CD4-positive, alpha-beta T cell (primary cell): Measurements from ENCODE around the gene TTLL12. TPM values are rescaled to one million over a fixed set of nuclear protein-coding genes. Genes with fewer than 3 reads are reported as not detected.

Experiments
- ATAC-seq: fragments of 200-7000 bp; cut with Tn5 transposase; one replicate; pipeline ENCODE4 v1.10.0; 2022; ENCODE audit warnings: mild to moderate bottlenecking; ENCODE audit not compliant: poor library complexity
- CTCF ChIA-PET: fragments of 350-600 bp; sonication (Branson Sonifier 250); formaldehyde crosslinking; loops from one replicate; lab custom pipeline; 2021; ENCODE audit warnings: antibody characterized with exemption, inconsistent platforms; lab: Charles Lee
- POLR2A ChIA-PET: fragments of 350-600 bp; sonication (Branson Sonifier 250); formaldehyde crosslinking; loops from one replicate; lab custom pipeline; 2021; ENCODE audit warnings: antibody characterized with exemption, inconsistent platforms; lab: Charles Lee
- DNase-seq, 14 experiments: peaks; one replicate each; pipeline ENCODE4 v3.0.0-alpha.2; 2013 to 2020; ENCODE audit warnings: mixed read lengths in 2 of 14
- H3K27ac ChIP-seq, 2 donors: one replicate each; pipeline versions ENCODE4 v1.5.1 to v1.7.0; 2013; ENCODE audit warnings: low read length in 2 of 2, low read depth in 1 of 2, mild to moderate bottlenecking in 1 of 2
- H3K27me3 ChIP-seq, 2 experiments: 1 replicate in 1 of 2; 2 replicates in 1 of 2; pipeline versions ENCODE4 v1.6.1 to v1.7.0; 2013; ENCODE audit warnings: low read length in 2 of 2, control low read depth in 1 of 2, mild to moderate bottlenecking in 1 of 2, moderate library complexity in 1 of 2; ENCODE audit not compliant: insufficient read depth in 2 of 2, control insufficient read depth in 1 of 2
- H3K36me3 ChIP-seq: one replicate; pipeline ENCODE4 v1.6.1; 2013; ENCODE audit warnings: low read length, control low read depth; ENCODE audit not compliant: insufficient read depth
- H3K4me1 ChIP-seq: one replicate; pipeline ENCODE4 v1.6.1; 2013; ENCODE audit warnings: low read length, control low read depth; ENCODE audit not compliant: insufficient read depth
- H3K4me3 ChIP-seq: one replicate; pipeline ENCODE4 v1.5.1; 2013; ENCODE audit warnings: mild to moderate bottlenecking, low read length, moderate library complexity
- H3K9me3 ChIP-seq, 2 experiments: 1 replicate in 1 of 2; 2 replicates in 1 of 2; pipeline versions ENCODE4 v1.6.1 to v1.7.0; 2013; ENCODE audit warnings: low read length in 2 of 2, mild to moderate bottlenecking in 2 of 2, control low read depth in 1 of 2, moderate library complexity in 1 of 2; ENCODE audit not compliant: control insufficient read depth in 1 of 2, insufficient read depth in 1 of 2
- H3K27ac Mint-ChIP-seq: one replicate; pipeline ENCODE4 v1.8.0; 2020; ENCODE audit warnings: mixed read lengths
- H3K27me3 Mint-ChIP-seq: one replicate; pipeline ENCODE4 v1.8.0; 2021; ENCODE audit warnings: mixed read lengths
- H3K36me3 Mint-ChIP-seq: one replicate; pipeline ENCODE4 v1.8.0; 2021; ENCODE audit warnings: low read depth, mixed read lengths
- H3K4me1 Mint-ChIP-seq: one replicate; pipeline ENCODE4 v1.8.0; 2021; ENCODE audit warnings: low read depth, mixed read lengths
- H3K4me3 Mint-ChIP-seq: one replicate; pipeline ENCODE4 v1.8.0; 2020; ENCODE audit warnings: mild to moderate bottlenecking, mixed read lengths
- H3K9me3 Mint-ChIP-seq: one replicate; pipeline ENCODE4 v1.8.0; 2020; ENCODE audit warnings: mixed read lengths
- CTCF ChIP-seq: fragments of 200-600 bp; IDR thresholded peaks from one replicate; pipeline ENCODE4 v1.8.0; 2022; ENCODE audit warnings: antibody characterized with exemption, mild to moderate bottlenecking
- intact Hi-C, 2 experiments: fragments of 100-400 bp; cut with DNase I in 1 of 2; cut with micrococcal nuclease in 1 of 2; formaldehyde crosslinking; loops; one replicate each; pipeline versions ENCODE4 v1.15.1 to v1.9.0; 2023 to 2025; cut with DNase I, micrococcal nuclease
- total RNA-seq, 174 experiments: library from RNA in 2 of 174; stranded (reverse) in 2 of 174; gene quantifications; one replicate each; pipeline ENCODE4 v1.2.3 and lab custom pipeline; 2021 to 2026

TTLL12 gene
- total RNA-seq, 2 experiments from 2014 or later, result 5.0 to 6.6 TPM

- no peak for ATAC-seq
- Histone ChIP-seq H3K4me1 (peaks cover 6% of the 10 kb centered on the region), H3K4me3 (no peak overlapping the region), H3K9me3 (no peaks in the 10 kb centered on the region), H3K27me3 (no peaks in the 10 kb centered on the region), H3K27ac (no peak overlapping the region), H3K36me3 (no peaks in the 10 kb centered on the region)
- H3K27me3 Mint-ChIP-seq, result peaks cover 10% of the 10 kb centered on the region
- H3K4me1 Mint-ChIP-seq, result peaks cover 5% of the 10 kb centered on the region
- TF ChIP-seq CTCF, result no peak
- DNase-seq, result no peak
- no peak overlapping the region for H3K27ac Mint-ChIP-seq
- H3K9me3 Mint-ChIP-seq, result no peaks in the 10 kb centered on the region
- ChIA-PET POLR2A (no interaction called here), CTCF (interaction anchor here (0.8 kb wide), 1 partner anchor 118 kb away, joined by 4 read pairs; no protein-coding TSS in a partner anchor)
- H3K4me3 Mint-ChIP-seq, result no peak overlapping the region
- no peaks in the 10 kb centered on the region for H3K36me3 Mint-ChIP-seq
- intact Hi-C loops, result no loop called here
Observed at GRCh38 chr22:43228863-43229262, 41.9 kb upstream of the TTLL12 start.

- ATAC-seq (no peak), DNase-seq (peak in 8 of 14 experiments; percentile 5 to 40 (median 26))
- Histone ChIP-seq H3K4me1 (peaks cover 6% of the 10 kb centered on the region), H3K27ac (no peak overlapping the region), H3K4me3 (no peak overlapping the region), H3K27me3 (no peaks in the 10 kb centered on the region), H3K36me3 (no peaks in the 10 kb centered on the region), H3K9me3 (no peaks in the 10 kb centered on the region)
- Mint-ChIP-seq H3K27ac (no peak overlapping the region), H3K4me1 (peaks cover 5% of the 10 kb centered on the region), H3K4me3 (no peak overlapping the region), H3K9me3 (no peaks in the 10 kb centered on the region), H3K27me3 (peaks cover 10% of the 10 kb centered on the region), H3K36me3 (no peaks in the 10 kb centered on the region)
- no peak for TF ChIP-seq CTCF
- CTCF ChIA-PET, result interaction anchor here (1.9 kb wide), 1 partner anchor 118 kb away, joined by 6 read pairs; no protein-coding TSS in a partner anchor
- POLR2A ChIA-PET, result no interaction called here
- intact Hi-C loops, result no loop called here
Observed at GRCh38 chr22:43228330-43228729, 41.4 kb upstream of the TTLL12 start.

- no peak overlapping the region for H3K27ac ChIP-seq
- CTCF ChIA-PET, result interaction anchor here (1.9 kb wide), 1 partner anchor 119 kb away, joined by 6 read pairs; no protein-coding TSS in a partner anchor
- Mint-ChIP-seq H3K27ac (no peak overlapping the region), H3K36me3 (no peaks in the 10 kb centered on the region), H3K4me3 (no peak overlapping the region), H3K9me3 (no peaks in the 10 kb centered on the region), H3K27me3 (peaks cover 10% of the 10 kb centered on the region), H3K4me1 (peaks cover 5% of the 10 kb centered on the region)
- TF ChIP-seq CTCF, result no peak
- H3K36me3 ChIP-seq, result no peaks in the 10 kb centered on the region
- POLR2A ChIA-PET, result no interaction called here
- intact Hi-C loops, result no loop called here
- DNase-seq, result no peak
- ATAC-seq, result no peak
- H3K4me1 ChIP-seq, result peaks cover 6% of the 10 kb centered on the region
- H3K9me3 ChIP-seq, result no peaks in the 10 kb centered on the region
- no peak overlapping the region for H3K4me3 ChIP-seq
- H3K27me3 ChIP-seq, result no peaks in the 10 kb centered on the region
Observed at GRCh38 chr22:43227239-43227630, 40.3 kb upstream of the TTLL12 start.
